ENCODE data around the gene FMN1. TPM values are rescaled to one million over a fixed set of nuclear protein-coding genes. Genes with fewer than 3 reads are reported as not detected.
A peak's percentile ranks its signal among the peaks of the same experiment; 100 is the strongest.

Gene FMN1
- total and polyA plus RNA-seq, 11 donors = 0.61 to 10.6 (median 3.6) TPM

GRCh38 chr15:33089878-33090757, 104.4 kb downstream of the FMN1 start:
- DNase-seq = no peak
- Histone ChIP-seq H3K4me3 (no peak overlapping the region), H3K27me3 (no peaks in the 10 kb centered on the region), H3K36me3 (no peaks in the 10 kb centered on the region), H3K4me1 (peaks cover 0 to 22% (median 2%) of the 10 kb centered on the region in 12 donors), H3K27ac (peak overlapping the region in 1 of 12 donors; percentile 59), H3K9me3 (no peaks in the 10 kb centered on the region)
- WGBS, 4 donors = 71 to 76% (median 72%) methylated on average over 5 of the region's 5 CpGs
- ATAC-seq = peak in 2 of 4 donors; percentile 8 to 24
- TF ChIP-seq POLR2A (IDR thresholded peaks at IDR 0.05) (no peak), CTCF (IDR thresholded peaks at IDR 0.05) (no peak)
- intact Hi-C loops (cut with DNase I) = loop anchor here in 8 of 10 donors (5.0 to 10.0 kb wide), 5 partner anchors 42 to 615 kb away; no protein-coding TSS in a partner anchor

DNA sequence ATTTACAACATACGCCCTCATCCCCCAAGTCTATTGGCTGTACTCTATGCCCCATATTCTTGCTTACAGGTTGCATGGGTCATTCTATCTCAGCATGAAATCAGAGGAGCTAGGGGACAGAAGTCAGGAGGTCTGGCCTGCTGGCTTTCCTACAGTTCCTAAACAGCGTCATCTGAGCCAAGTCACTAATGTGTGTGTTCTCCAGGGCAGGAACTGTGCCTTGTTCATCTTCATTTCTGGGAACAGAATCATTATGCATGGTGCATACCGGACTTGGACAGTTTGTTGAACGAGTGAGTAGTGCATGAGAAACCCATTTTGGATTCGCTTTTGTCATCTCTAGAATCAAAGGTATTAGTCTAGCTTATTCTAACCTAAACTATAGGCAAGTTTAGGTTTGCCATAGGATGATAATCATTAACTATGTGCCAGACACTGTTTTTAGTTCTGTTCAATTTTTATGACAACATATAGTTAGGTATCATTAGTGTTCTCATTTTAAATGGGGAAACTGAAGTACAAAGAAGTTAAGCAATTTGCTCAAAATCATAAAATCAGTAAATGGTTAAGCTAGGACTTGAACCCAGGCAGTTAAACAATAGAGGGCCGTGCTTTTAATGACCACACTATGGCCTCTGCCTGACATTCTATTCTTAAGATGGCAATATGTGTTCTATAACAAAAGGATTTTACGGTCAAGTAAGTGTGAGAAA, 105.2 kb downstream of the FMN1 start:
- DNase-seq = no peak
- 88 to 92% (median 91%) methylated on average over 7 of the region's 7 CpGs for WGBS, 4 donors
- intact Hi-C loops (cut with DNase I) = loop anchor here in 6 of 10 donors (5.0 to 10.0 kb wide), 4 partner anchors 43 to 615 kb away; no protein-coding TSS in a partner anchor
- Histone ChIP-seq H3K9me3 (no peaks in the 10 kb centered on the region), H3K4me3 (no peak overlapping the region), H3K27ac (no peak overlapping the region), H3K27me3 (no peaks in the 10 kb centered on the region), H3K36me3 (no peaks in the 10 kb centered on the region), H3K4me1 (peaks cover 0 to 22% (median under 1%) of the 10 kb centered on the region in 12 donors)
- no peak for TF ChIP-seq CTCF (IDR thresholded peaks at IDR 0.05)
- no peak for TF ChIP-seq POLR2A (IDR thresholded peaks at IDR 0.05)
- ATAC-seq = no peak

- ATAC-seq (peak in 2 of 4 donors; percentile 63 to 75), DNase-seq (no peak)
- TF ChIP-seq POLR2A (IDR thresholded peaks at IDR 0.05) (no peak), CTCF (IDR thresholded peaks at IDR 0.05) (peak; percentile 32 to 70 (median 52))
- Histone ChIP-seq H3K27ac (no peak overlapping the region), H3K4me3 (no peak overlapping the region), H3K27me3 (no peaks in the 10 kb centered on the region), H3K9me3 (no peaks in the 10 kb centered on the region), H3K36me3 (no peaks in the 10 kb centered on the region), H3K4me1 (peaks cover 0 to 15% (median 0%) of the 10 kb centered on the region in 12 donors)
- 28 to 31% (median 29%) methylated on average over 4 of the region's 4 CpGs for WGBS, 4 donors
- intact Hi-C loops (cut with DNase I) = loop anchor here in 9 of 10 donors (1.0 to 10.0 kb wide), 7 partner anchors 46 to 618 kb away; no protein-coding TSS in a partner anchor
Measured at GRCh38 chr15:33086500-33087121, 107.9 kb downstream of the FMN1 start.
